ENCODE results near the gene ARTN.

ARTN gene

GRCh38 chr1:43974443-43975248 lies 41.0 kb downstream of the ARTN start, which contains the start of gene ATP6V0B:
Gene ATP6V0B, plus strand, starts transcription at chr1:43974960. Its CDS starts 81 bp downstream, at chr1:43975041.
- no peak for FAIRE-seq

DNA sequence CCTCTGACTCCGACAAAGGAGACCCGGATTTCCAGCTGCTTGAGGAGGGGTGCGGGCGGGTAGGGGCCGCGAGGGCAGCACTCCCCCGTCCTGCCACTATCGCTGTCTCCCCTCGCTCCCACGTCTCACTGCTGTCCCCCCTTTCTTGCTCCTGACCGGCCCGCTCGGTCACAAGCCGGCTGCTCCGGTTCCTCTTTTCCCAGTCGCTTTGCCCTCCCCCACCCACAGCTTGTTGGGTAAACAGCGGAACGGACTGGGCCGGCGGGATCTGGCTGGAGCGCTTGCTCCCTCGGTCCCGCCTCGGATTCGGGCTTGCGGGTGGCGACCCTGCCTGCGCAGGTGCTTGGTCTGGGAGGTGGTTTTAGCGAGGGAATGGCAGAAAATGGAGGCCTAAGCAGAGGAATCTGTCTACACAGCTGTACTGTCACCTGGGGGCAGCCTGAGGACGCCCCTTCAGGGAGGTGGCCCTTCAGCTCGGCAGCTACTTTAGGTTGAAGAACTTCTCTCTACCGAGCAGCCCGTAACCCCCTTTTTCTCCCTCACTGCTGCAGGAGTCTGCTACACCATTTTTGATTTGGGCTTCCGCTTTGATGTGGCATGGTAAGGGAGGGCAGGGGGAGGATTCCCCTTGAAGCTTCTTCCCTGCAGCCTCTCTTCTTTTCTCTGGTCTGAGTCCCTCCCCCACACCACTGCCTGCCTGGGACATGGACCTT lies 41.8 kb downstream of the ARTN start:
- FAIRE-seq, result no peak

GRCh38 chr1:43976045-43976444 lies 42.4 kb downstream of the ARTN start:
- FAIRE-seq, result no peak

DNA sequence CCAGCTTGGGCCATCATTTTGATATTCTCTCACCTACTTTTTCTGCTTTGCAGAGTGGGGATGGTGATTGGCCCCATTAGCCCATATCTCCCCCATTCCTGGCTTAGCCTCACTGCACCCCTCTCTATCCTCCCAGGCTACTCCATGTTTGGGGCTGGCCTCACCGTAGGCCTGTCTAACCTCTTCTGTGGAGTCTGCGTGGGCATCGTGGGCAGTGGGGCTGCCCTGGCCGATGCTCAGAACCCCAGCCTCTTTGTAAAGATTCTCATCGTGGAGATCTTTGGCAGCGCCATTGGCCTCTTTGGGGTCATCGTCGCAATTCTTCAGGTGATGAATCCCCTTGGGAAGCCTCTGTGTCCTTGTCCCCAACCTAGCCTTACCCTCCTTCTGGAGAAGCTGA lies 43.3 kb downstream of the ARTN start:
- FAIRE-seq, result no peak

DNA sequence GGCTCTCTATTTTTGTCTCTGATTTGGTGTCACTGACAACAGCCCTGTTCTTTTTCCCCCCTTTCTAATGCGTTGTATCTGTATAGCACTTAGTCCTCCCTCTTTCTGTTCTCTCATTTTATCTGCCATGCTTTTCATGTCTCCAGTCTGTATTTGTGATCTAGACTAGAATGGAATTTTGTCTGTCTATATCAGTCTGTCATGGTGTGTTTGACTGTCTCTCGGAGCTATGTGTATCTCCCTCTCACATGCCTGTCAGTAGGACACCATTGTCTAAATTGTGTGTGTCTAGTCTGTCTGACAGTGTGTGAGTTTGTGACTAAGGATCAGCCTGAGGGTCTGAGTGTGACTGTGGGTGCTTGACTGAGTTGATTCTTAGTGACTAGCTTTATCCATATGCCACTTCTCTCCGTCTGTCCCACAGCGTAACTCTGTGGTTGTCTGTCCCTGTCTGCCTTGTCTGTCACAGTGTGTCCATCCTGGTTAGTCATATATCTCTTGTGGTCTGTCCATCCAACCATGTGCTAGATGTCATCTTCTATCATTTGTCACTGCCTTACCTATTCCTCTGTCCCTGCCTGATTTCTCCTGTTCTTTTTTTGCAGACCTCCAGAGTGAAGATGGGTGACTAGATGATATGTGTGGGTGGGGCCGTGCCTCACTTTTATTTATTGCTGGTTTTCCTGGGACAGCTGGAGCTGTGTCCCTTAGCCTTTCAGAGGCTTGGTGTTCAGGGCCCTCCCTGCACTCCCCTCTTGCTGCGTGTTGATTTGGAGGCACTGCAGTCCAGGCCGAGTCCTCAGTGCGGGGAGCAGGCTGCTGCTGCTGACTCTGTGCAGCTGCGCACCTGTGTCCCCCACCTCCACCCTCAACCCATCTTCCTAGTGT lies 44.0 kb downstream of the ARTN start:
- FAIRE-seq, result no peak

GRCh38 chr1:43978264-43978550 lies 44.6 kb downstream of the ARTN start:
- no peak for FAIRE-seq

DNA sequence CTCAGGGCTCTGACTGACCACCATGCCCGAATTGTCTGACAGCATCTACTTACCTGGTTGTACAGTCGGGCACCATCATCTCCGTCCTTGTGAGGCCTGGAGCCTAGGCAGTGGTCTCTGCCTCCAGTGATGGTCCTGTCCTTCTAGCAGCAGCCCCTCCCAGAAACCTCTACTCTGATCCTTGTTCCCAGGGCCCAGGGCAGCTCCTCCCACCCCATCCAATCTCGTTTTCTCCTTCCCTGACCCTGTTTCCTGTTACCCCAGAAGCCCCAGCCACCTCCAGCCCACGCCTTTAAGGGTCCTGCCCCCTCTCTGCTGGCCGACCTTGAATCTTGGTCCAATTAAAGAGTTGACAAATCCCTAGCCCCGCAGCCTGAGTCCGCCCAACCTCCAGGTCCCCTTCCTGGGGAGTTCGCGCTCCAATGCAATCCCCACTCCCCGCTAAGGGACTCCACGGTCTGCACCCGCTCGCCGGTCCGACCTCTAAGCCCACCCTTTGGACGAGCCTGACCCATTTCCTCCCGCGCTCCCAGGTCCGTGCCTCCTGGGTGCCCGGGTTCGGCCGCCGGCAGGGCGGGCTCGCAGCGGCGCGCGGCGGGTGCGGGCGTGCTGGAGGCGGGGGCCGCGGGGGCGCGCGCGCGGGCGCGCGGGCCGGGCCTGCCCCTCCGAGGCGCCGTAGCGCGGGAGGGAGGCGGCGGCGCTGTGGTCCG lies 45.1 kb downstream of the ARTN start, which contains the start of gene B4GALT2:
TSS of gene B4GALT2 (plus strand) at position 660 of the 710 bp plus-strand sequence. CDS start 1,951 bp downstream, outside the sequence.
- FAIRE-seq, result no peak

GRCh38 chr1:43979261-43979527 lies 45.6 kb downstream of the ARTN start:
- FAIRE-seq, result no peak

- no peak for FAIRE-seq
Observed at GRCh38 chr1:43979528-43980254, 46.1 kb downstream of the ARTN start.

- FAIRE-seq, result no peak
Observed at GRCh38 chr1:43980255-43981134, 46.9 kb downstream of the ARTN start.

- no peak for FAIRE-seq
Observed at GRCh38 chr1:43981135-43981491, 47.5 kb downstream of the ARTN start.

DNA sequence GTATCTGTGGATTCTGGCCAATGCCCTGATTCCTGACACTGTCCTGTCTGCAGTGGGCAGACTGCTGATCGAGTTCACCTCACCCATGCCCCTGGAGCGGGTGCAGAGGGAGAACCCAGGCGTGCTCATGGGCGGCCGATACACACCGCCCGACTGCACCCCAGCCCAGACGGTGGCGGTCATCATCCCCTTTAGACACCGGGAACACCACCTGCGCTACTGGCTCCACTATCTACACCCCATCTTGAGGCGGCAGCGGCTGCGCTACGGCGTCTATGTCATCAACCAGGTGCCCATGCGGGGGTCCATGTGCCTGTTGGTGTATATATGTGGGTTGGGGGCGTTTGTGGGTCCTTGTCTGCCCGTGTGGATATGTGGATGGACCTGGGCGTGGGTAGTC lies 48.0 kb downstream of the ARTN start:
- no peak for FAIRE-seq

DNA sequence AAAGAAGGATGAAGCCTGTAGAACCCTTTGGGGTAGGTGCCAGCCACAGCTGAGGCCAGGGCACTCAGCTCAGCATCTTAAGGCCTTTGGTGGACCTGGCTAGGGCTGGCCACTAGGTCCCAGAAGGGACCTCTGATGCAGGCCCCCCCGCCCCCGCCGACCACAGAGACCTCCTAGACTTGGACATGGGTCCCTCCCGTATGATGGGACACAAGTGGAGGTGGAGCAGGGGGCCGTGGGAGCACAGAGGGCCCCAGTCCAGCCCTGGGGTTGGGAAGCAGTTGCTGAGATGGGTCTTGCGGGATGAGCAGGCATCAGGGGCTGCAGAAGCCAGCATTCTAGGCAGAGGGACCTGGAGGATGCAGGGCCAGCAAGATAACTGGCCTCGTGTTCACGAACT lies 48.6 kb downstream of the ARTN start:
- FAIRE-seq, result no peak

DNA sequence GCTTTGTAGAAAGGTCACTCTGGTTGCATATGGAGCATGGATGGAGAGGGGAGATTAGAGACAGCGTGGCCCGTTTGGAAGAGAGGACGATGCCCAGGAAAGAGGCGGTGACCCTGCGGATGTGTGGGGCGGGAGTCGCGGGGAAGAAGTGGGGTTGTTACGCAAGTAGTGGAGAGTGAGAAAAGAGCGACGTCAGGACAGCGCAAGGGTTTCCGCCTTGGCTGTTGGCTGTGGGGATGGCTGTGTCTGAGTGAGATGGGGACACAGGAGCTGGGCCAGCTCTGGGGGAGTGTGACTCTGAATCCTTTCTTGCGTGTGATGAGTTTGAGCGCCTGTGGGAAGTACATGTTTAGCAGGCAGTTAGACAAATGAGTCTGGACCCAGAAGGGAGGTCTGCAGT lies 49.2 kb downstream of the ARTN start:
- FAIRE-seq, result no peak

- no peak for FAIRE-seq
Observed at GRCh38 chr1:43983253-43983899, 49.8 kb downstream of the ARTN start.

GRCh38 chr1:43984855-43985254 lies 51.3 kb downstream of the ARTN start:
- FAIRE-seq, result no peak

- FAIRE-seq, result no peak
Observed at GRCh38 chr1:43985984-43986595, 52.5 kb downstream of the ARTN start.

DNA sequence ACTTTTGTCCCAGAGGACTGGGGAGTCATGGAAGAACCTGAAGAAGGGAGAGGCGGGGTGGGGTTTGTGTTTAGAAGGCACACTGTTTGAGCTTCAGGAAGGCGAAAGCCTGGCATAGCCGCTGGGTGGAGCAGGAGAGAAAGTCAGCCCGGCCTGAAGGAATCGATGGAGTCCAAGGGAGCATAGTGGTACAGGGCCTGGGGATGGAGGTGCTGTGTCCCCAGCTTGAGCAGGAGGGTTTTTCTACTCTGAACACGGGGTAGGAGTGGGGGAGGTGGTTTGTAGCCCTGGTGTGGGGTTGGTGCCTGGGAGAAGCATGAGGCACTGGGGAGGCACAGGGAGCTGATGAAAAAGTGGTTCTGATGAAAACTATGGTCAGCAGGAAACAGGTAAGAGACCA lies 53.1 kb downstream of the ARTN start:
- no peak for FAIRE-seq
